SK-N-MC (cell line): ENCODE data around the gene DNMT3L.
"Not testable (repeated sequence)": the region's sequence is repeated elsewhere in the genome, so short reads cannot be mapped to it uniquely, and the experiment has no call there.

Source experiments
- EZH2 ChIP-seq: fragments of 200-600 bp; sonication (generic); IDR thresholded peaks from one replicate; pipeline ENCODE4 v1.6.1; 2017; ENCODE audit warnings: antibody characterized with exemption
- FOXP2 ChIP-seq: optimal IDR thresholded peaks from 2 replicates; pipeline ENCODE3; 2011; ENCODE audit warnings: mild to moderate bottlenecking, moderate library complexity; ENCODE audit not compliant: insufficient read depth; ENCODE audit errors: extremely low read length, control extremely low read depth
- POLR2AphosphoS5 ChIP-seq: IDR thresholded peaks from 2 replicates; pipeline ENCODE4 v1.6.1; 2012; ENCODE audit warnings: mild to moderate bottlenecking, low read depth, low read length, borderline replicate concordance

GRCh38 chr21:44220674-44221073 is 41.0 kb downstream of the DNMT3L start:
- not testable (repeated sequence) for TF ChIP-seq POLR2AphosphoS5, EZH2, FOXP2
